Left ventricle myocardium superior (tissue), 1 donor: Measurements from ENCODE around the gene PSENEN. TPM values are rescaled to one million over a fixed set of nuclear protein-coding genes. Genes with fewer than 3 reads are reported as not detected.
"Not testable (repeated sequence)": the region's sequence is repeated elsewhere in the genome, so short reads cannot be mapped to it uniquely, and the experiment has no call there.

Experiments
- ATAC-seq: fragments of 200-7000 bp; cut with Tn5 transposase; one replicate; pipeline ENCODE4 v1.9.1; 2020; ENCODE audit warnings: mild to moderate bottlenecking, moderate library complexity
- DNase-seq: peaks from one replicate; pipeline ENCODE4 v3.0.0-alpha.2; 2020
- intact Hi-C: fragments of 100-400 bp; cut with micrococcal nuclease; formaldehyde crosslinking; loops from one replicate; pipeline ENCODE4 v1.11.0; 2022
- total RNA-seq: library from RNA; stranded (reverse); fragmentation: NEBNext Ultra II Directional; extraction: Animal tissue kit (Norgen Biotek cat#: 25700); gene quantifications from one replicate; pipeline ENCODE4 v1.2.1, GENCODE V29; 2021
- donor health status: DM: no; HTN: yes; CAD: no; lungs with severe emphysema.

Gene PSENEN
- total RNA-seq, 1 donor from 2014 or later = 41.3 TPM

GRCh38 chr19:35795564-35795963, 50.1 kb downstream of the PSENEN start:
- DNase-seq, ATAC-seq, intact Hi-C loops: not testable (repeated sequence)

Other genes starting within 250 kb of the PSENEN start
- gene DMKN, start 232.0 kb upstream of the PSENEN start, total RNA-seq = 16.1 TPM
- gene SBSN, start 217.3 kb upstream of the PSENEN start, total RNA-seq = not detected
- not detected for gene GAPDHS, start 212.2 kb upstream of the PSENEN start, total RNA-seq
- gene TMEM147, start 200.0 kb upstream of the PSENEN start, total RNA-seq = 84.4 TPM
- not detected for gene ATP4A, start 182.0 kb upstream of the PSENEN start, total RNA-seq
- gene PMIS2, start 159.5 kb upstream of the PSENEN start, total RNA-seq = not detected
- gene HAUS5, start 132.9 kb upstream of the PSENEN start, total RNA-seq = 3.9 TPM
- gene RBM42, start 116.6 kb upstream of the PSENEN start, total RNA-seq = 51.0 TPM
- 0.27 TPM for gene ETV2, start 103.9 kb upstream of the PSENEN start, total RNA-seq
- 1,553 TPM for gene COX6B1, start 97.3 kb upstream of the PSENEN start, total RNA-seq
- gene UPK1A, start 79.1 kb upstream of the PSENEN start, total RNA-seq = not detected
- not detected for gene ZBTB32, start 41.1 kb upstream of the PSENEN start, total RNA-seq
- 15.8 TPM for gene KMT2B, start 27.6 kb upstream of the PSENEN start, total RNA-seq
- 3.2 TPM for gene IGFLR1, start 3.2 kb upstream of the PSENEN start, total RNA-seq
- gene U2AF1L4, start 233 bp upstream of the PSENEN start, total RNA-seq = 18.4 TPM
- 8.3 TPM for gene LIN37, start 2.9 kb downstream of the PSENEN start, total RNA-seq
- gene HSPB6, start 11.4 kb downstream of the PSENEN start, total RNA-seq = 676 TPM
- gene PROSER3, start 12.5 kb downstream of the PSENEN start, total RNA-seq = 5.2 TPM
- gene ARHGAP33, start 29.9 kb downstream of the PSENEN start, total RNA-seq = 4.2 TPM
- gene PRODH2, start 67.2 kb downstream of the PSENEN start, total RNA-seq = not detected
- gene NPHS1, start 106.9 kb downstream of the PSENEN start, total RNA-seq = not detected
- 0.12 TPM for gene KIRREL2, start 111.3 kb downstream of the PSENEN start, total RNA-seq
- gene APLP1, start 122.9 kb downstream of the PSENEN start, total RNA-seq = 25.7 TPM
- gene NFKBID, start 154.9 kb downstream of the PSENEN start, total RNA-seq = 3.8 TPM
- gene HCST, start 156.9 kb downstream of the PSENEN start, total RNA-seq = 7.1 TPM
- gene TYROBP, start 162.6 kb downstream of the PSENEN start, total RNA-seq = 28.5 TPM
- 7.5 TPM for gene LRFN3, start 190.7 kb downstream of the PSENEN start, total RNA-seq
- gene SDHAF1, start 249.5 kb downstream of the PSENEN start, total RNA-seq = 9.4 TPM